HG03159 (cell line): ENCODE results near the gene CAST.
A peak's percentile ranks its signal among the peaks of the same experiment; 100 is the strongest.

ENCODE experiments used
- ATAC-seq: cut with Tn5 transposase; IDR thresholded peaks from one replicate; pipeline ENCODE4 v1.9.1; 2021; ENCODE audit warnings: mild to moderate bottlenecking, moderate library complexity; ENCODE audit not compliant: unreplicated experiment

CAST gene

GRCh38 chr5:96709152-96709821 lies 47.1 kb downstream of the CAST start:
- ATAC-seq, result no peak

GRCh38 chr5:96712100-96712746 lies 50.0 kb downstream of the CAST start:
- ATAC-seq, result no peak

- ATAC-seq, result no peak
Observed at GRCh38 chr5:96714450-96714849, 52.3 kb downstream of the CAST start.

- peak; percentile 75 for ATAC-seq
Observed at GRCh38 chr5:96714951-96715451, 52.8 kb downstream of the CAST start.

GRCh38 chr5:96716007-96716406 lies 53.8 kb downstream of the CAST start:
- ATAC-seq, result no peak

- no peak for ATAC-seq
Observed at GRCh38 chr5:96716716-96717115, 54.5 kb downstream of the CAST start.

- ATAC-seq, result no peak
Observed at GRCh38 chr5:96717874-96718273, 55.7 kb downstream of the CAST start.

GRCh38 chr5:96718635-96719077 lies 56.5 kb downstream of the CAST start:
- no peak for ATAC-seq

GRCh38 chr5:96720408-96720807 lies 58.2 kb downstream of the CAST start:
- ATAC-seq, result no peak

- ATAC-seq, result no peak
Observed at GRCh38 chr5:96721351-96721977, 59.3 kb downstream of the CAST start.

GRCh38 chr5:96725257-96725656 lies 63.1 kb downstream of the CAST start:
- no peak for ATAC-seq

- no peak for ATAC-seq
Observed at GRCh38 chr5:96726802-96727201, 64.6 kb downstream of the CAST start.

GRCh38 chr5:96729156-96729555 lies 67.0 kb downstream of the CAST start:
- no peak for ATAC-seq

GRCh38 chr5:96730586-96730985 lies 68.4 kb downstream of the CAST start:
- no peak for ATAC-seq

- ATAC-seq, result no peak
Observed at GRCh38 chr5:96733771-96734500, 71.8 kb downstream of the CAST start.

GRCh38 chr5:96734871-96735325 lies 72.7 kb downstream of the CAST start:
- ATAC-seq, result no peak

- no peak for ATAC-seq
Observed at GRCh38 chr5:96736937-96737336, 74.8 kb downstream of the CAST start.

GRCh38 chr5:96741106-96741505 lies 78.9 kb downstream of the CAST start:
- no peak for ATAC-seq

GRCh38 chr5:96741891-96742309 lies 79.7 kb downstream of the CAST start:
- no peak for ATAC-seq

GRCh38 chr5:96742538-96742937 lies 80.4 kb downstream of the CAST start:
- no peak for ATAC-seq

GRCh38 chr5:96743065-96743768 lies 81.0 kb downstream of the CAST start:
- no peak for ATAC-seq
